ENCODE data around the gene DUXB. TPM values are rescaled to one million over a fixed set of nuclear protein-coding genes. Genes with fewer than 3 reads are reported as not detected.
A peak's percentile ranks its signal among the peaks of the same experiment; 100 is the strongest.

The DUXB gene
- total RNA-seq, 1 donor from 2014 or later = not detected

DNA sequence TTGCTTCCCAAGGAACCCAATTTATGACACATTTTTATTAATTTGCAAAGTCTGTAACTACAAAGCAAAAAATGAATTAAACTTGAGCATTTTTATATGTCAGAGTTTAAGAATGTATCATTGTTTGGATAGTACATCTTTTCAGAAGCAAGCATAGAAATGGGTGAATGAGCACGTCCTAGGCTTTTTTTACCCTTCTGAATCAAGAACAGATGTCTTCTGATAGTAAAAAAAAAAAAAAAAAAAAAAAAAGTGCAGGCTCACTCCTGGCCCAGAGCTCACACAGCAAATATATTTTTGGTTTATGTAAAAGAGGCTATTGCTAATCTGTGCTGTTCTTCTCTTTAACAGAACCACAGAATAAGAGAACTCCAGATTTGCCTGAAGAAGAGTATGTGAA, 47.3 kb downstream of the DUXB start:
- H3K9me3 Mint-ChIP-seq (ENCODE audit: unreplicated experiment) = no peaks in the 10 kb centered on the region
- H3K36me3 Mint-ChIP-seq (ENCODE audit: unreplicated experiment) = peaks cover 38% of the 10 kb centered on the region
- H3K27ac Mint-ChIP-seq (ENCODE audit: unreplicated experiment) = peak overlapping the region; percentile 73
- DNase-seq (ENCODE audit: extremely low spot score, unreplicated experiment) = no peak
- no peak overlapping the region for H3K4me3 Mint-ChIP-seq (ENCODE audit: unreplicated experiment)
- peaks cover 45% of the 10 kb centered on the region for H3K4me1 Mint-ChIP-seq (ENCODE audit: unreplicated experiment)
- no peaks in the 10 kb centered on the region for H3K27me3 Mint-ChIP-seq (ENCODE audit: unreplicated experiment)
- TF ChIP-seq, protein P1, sequence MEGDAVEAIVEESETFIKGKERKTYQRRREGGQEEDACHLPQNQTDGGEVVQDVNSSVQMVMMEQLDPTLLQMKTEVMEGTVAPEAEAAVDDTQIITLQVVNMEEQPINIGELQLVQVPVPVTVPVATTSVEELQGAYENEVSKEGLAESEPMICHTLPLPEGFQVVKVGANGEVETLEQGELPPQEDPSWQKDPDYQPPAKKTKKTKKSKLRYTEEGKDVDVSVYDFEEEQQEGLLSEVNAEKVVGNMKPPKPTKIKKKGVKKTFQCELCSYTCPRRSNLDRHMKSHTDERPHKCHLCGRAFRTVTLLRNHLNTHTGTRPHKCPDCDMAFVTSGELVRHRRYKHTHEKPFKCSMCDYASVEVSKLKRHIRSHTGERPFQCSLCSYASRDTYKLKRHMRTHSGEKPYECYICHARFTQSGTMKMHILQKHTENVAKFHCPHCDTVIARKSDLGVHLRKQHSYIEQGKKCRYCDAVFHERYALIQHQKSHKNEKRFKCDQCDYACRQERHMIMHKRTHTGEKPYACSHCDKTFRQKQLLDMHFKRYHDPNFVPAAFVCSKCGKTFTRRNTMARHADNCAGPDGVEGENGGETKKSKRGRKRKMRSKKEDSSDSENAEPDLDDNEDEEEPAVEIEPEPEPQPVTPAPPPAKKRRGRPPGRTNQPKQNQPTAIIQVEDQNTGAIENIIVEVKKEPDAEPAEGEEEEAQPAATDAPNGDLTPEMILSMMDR (IDR thresholded peaks at IDR 0.05) = no peak

DNA sequence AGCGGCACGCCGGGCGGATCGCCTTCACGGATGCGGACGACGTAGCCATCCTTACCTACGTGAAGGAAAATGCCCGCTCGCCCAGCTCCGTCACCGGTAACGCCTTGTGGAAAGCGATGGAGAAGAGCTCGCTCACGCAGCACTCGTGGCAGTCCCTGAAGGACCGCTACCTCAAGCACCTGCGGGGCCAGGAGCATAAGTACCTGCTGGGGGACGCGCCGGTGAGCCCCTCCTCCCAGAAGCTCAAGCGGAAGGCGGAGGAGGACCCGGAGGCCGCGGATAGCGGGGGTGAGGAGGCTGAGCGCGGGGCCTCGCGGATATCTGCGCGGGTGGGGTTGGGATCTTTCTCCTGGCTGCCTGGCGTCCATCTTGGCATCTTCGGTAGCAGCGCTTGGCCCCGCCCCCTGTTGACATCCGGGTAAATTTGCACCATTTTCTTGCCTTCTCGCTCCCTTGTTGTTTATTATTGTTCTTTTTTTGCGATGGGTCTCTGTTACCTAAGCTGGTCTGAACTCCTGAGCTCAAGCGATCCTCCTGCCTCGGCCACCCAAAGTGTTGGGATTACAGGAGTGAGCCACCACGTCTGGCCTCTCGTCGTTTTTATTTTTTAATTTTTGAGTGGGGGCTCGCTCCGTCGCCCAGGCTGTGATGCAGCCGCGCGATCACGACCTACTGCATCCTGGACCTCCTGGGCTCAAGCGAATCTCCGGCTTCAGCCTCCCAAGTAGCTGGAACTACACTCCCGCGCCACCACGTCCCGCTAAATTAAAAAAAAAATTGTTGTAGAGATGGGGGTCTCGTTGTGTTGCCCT, 52.8 kb downstream of the DUXB start:
- Mint-ChIP-seq H3K9me3 (ENCODE audit: unreplicated experiment) (no peaks in the 10 kb centered on the region), H3K36me3 (ENCODE audit: unreplicated experiment) (peaks cover 10% of the 10 kb centered on the region), H3K4me1 (ENCODE audit: unreplicated experiment) (peaks cover 61% of the 10 kb centered on the region), H3K27ac (ENCODE audit: unreplicated experiment) (peak overlapping the region; percentile 98), H3K27me3 (ENCODE audit: unreplicated experiment) (no peaks in the 10 kb centered on the region), H3K4me3 (ENCODE audit: unreplicated experiment) (peak overlapping the region; percentile 92)
- TF ChIP-seq, protein P1 (IDR thresholded peaks at IDR 0.05) = no peak
- DNase-seq (ENCODE audit: extremely low spot score, unreplicated experiment) = peak; percentile 93

DNA sequence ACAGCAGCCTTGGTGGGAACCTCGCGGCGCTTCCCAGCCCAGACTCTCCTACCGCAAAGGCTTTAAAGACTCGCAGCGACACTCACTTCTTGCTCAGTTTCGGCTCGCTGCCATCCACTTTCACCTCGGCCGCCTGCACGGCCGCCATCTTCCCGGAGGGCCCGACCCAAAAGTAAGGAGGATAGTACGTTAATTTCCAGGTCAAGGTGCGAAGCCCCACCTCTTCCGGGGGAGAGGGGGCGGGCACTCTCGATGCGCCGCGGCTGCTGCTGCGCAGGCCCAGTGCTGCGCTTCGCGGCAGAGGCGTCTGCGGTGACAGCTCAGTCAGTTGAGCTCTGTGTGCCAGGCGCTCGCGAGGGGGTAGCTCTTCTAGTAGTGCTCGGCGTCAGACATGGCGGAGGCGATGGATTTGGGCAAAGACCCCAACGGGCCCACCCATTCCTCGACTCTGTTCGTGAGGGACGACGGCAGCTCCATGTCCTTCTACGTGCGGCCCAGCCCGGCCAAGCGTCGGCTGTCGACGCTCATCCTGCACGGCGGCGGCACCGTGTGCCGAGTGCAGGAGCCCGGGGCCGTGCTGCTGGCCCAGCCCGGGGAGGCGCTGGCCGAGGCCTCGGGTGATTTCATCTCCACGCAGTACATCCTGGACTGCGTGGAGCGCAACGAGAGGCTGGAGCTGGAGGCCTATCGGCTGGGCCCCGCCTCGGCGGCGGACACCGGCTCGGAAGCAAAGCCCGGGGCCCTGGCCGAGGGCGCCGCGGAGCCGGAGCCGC, 53.6 kb downstream of the DUXB start, which contains the start of the genes KARS1 and TERF2IP:
KARS1 (minus strand) TSS at position 174 of the 773 bp plus-strand sequence; CDS start at position 148, 26 bp downstream.
TERF2IP (plus strand) TSS at position 282 of the 773 bp plus-strand sequence; CDS start at position 392, 110 bp downstream.
- H3K36me3 Mint-ChIP-seq (ENCODE audit: unreplicated experiment) = peaks cover 10% of the 10 kb centered on the region
- peak within 1 kb of the TSS; percentile 98 for H3K27ac Mint-ChIP-seq (ENCODE audit: unreplicated experiment)
- no peaks in the 10 kb centered on the region for H3K27me3 Mint-ChIP-seq (ENCODE audit: unreplicated experiment)
- H3K9me3 Mint-ChIP-seq (ENCODE audit: unreplicated experiment) = no peaks in the 10 kb centered on the region
- peak; percentile 96 for DNase-seq (ENCODE audit: extremely low spot score, unreplicated experiment)
- TF ChIP-seq, protein P1 (IDR thresholded peaks at IDR 0.05) = no peak
- peaks cover 53% of the 10 kb centered on the region for H3K4me1 Mint-ChIP-seq (ENCODE audit: unreplicated experiment)
- peak within 1 kb of the TSS; percentile 92 for H3K4me3 Mint-ChIP-seq (ENCODE audit: unreplicated experiment)

DNA sequence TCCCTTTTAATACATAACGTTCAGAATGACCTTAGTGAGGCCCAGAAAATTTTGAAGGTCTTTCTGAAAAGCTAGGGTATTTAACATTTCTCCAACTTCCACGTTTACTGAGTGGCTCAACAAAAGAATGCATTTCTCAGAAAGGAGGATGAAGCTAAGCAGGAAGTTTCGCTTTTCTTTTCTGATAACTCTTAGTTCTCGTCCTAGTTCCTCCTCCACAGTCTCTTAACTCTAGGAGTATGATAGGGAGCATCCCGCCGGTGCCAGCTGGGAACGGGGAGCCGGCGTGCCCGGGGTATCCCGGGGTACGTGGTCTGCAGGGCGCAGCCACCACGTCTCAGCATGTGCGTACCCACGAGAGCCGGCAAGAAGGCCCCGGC, 54.2 kb downstream of the DUXB start:
- Mint-ChIP-seq H3K27me3 (ENCODE audit: unreplicated experiment) (no peaks in the 10 kb centered on the region), H3K4me3 (ENCODE audit: unreplicated experiment) (peak overlapping the region; percentile 92), H3K27ac (ENCODE audit: unreplicated experiment) (peak overlapping the region; percentile 93), H3K4me1 (ENCODE audit: unreplicated experiment) (peaks cover 50% of the 10 kb centered on the region), H3K36me3 (ENCODE audit: unreplicated experiment) (peaks cover 10% of the 10 kb centered on the region), H3K9me3 (ENCODE audit: unreplicated experiment) (no peaks in the 10 kb centered on the region)
- DNase-seq (ENCODE audit: extremely low spot score, unreplicated experiment) = no peak
- TF ChIP-seq, protein P1 (IDR thresholded peaks at IDR 0.05) = no peak

Data from osteocyte (in vitro differentiated cells).